OCI-LY1 (cell line): ENCODE measurements around the gene TRAF6.
"Not testable (repeated sequence)": the region's sequence is repeated elsewhere in the genome, so short reads cannot be mapped to it uniquely, and the experiment has no call there.

Experiments
- H2AFZ ChIP-seq: fragments of 200-600 bp; sonication (generic), shearing (Covaris generic); 2 replicates; pipeline ENCODE4 v1.6.0; 2014; ENCODE audit warnings: antibody characterized with exemption, mild to moderate bottlenecking, low read length
- H3F3A ChIP-seq: fragments of 200-600 bp; sonication (generic), shearing (Covaris generic); 2 replicates; pipeline ENCODE4 v1.6.0; 2014; ENCODE audit warnings: mild to moderate bottlenecking, antibody characterized with exemption, low read length, moderate library complexity; ENCODE audit not compliant: insufficient read depth
- H3K27ac ChIP-seq: fragments of 200-600 bp; sonication (generic); 2 replicates; pipeline ENCODE4 v1.5.1; 2014; ENCODE audit warnings: low read length, mixed run types, mild to moderate bottlenecking, low read depth; ENCODE audit not compliant: poor library complexity, severe bottlenecking
- H3K27me3 ChIP-seq: fragments of 200-600 bp; sonication (generic); 2 replicates; pipeline ENCODE4 v1.6.0; 2014; ENCODE audit warnings: antibody characterized with exemption, mild to moderate bottlenecking, low read length, moderate library complexity; ENCODE audit not compliant: insufficient read depth
- H3K36me3 ChIP-seq: fragments of 200-600 bp; sonication (generic); 2 replicates; pipeline ENCODE4 v1.6.1; 2014; ENCODE audit warnings: mild to moderate bottlenecking, antibody characterized with exemption, low read length, moderate library complexity, mixed read lengths; ENCODE audit not compliant: insufficient read depth
- H3K4me1 ChIP-seq: fragments of 200-600 bp; sonication (generic); 2 replicates; pipeline ENCODE4 v1.5.1; 2014; ENCODE audit warnings: mild to moderate bottlenecking, low read length, moderate library complexity; ENCODE audit not compliant: insufficient read depth, severe bottlenecking
- H3K4me2 ChIP-seq: fragments of 200-600 bp; sonication (generic), shearing (Covaris generic); 2 replicates; pipeline ENCODE4 v1.6.1; 2014; ENCODE audit warnings: low read length
- H3K4me3 ChIP-seq: fragments of 200-600 bp; sonication (generic); 2 replicates; pipeline ENCODE4 v1.5.1; 2014; ENCODE audit warnings: low read length, low read depth, mild to moderate bottlenecking, mixed read lengths; ENCODE audit not compliant: poor library complexity, severe bottlenecking
- H3K79me2 ChIP-seq: fragments of 200-600 bp; shearing (Covaris generic); 2 replicates; pipeline ENCODE4 v1.6.1; 2016; ENCODE audit warnings: mixed run types, low read length, mixed read lengths; ENCODE audit not compliant: insufficient read depth
- H3K9ac ChIP-seq: fragments of 200-600 bp; sonication (generic), shearing (Covaris generic); 2 replicates; pipeline ENCODE4 v1.6.1; 2014; ENCODE audit warnings: mild to moderate bottlenecking, low read length, mixed read lengths
- H3K9me2 ChIP-seq: fragments of 200-600 bp; sonication (generic), shearing (Covaris generic); 2 replicates; pipeline ENCODE4 v1.6.1; 2014; ENCODE audit warnings: low read depth, mild to moderate bottlenecking, low read length, mixed read lengths
- H3K9me3 ChIP-seq: fragments of 200-600 bp; shearing (Covaris generic); 2 replicates; pipeline ENCODE4 v1.6.1; 2014; ENCODE audit warnings: low read length, mixed read lengths
- H4K20me1 ChIP-seq: fragments of 200-600 bp; sonication (generic), shearing (Covaris generic); 2 replicates; pipeline ENCODE4 v1.6.0; 2016; ENCODE audit warnings: mild to moderate bottlenecking, low read length; ENCODE audit not compliant: insufficient read depth
- EZH2 ChIP-seq: fragments of 200-600 bp; sonication (generic), shearing (Covaris generic); IDR thresholded peaks from 2 replicates; pipeline ENCODE4 v1.8.0; 2017; ENCODE audit warnings: borderline replicate concordance, mixed run types, mild to moderate bottlenecking, antibody characterized with exemption, low read length, moderate library complexity, mixed read lengths
- TF ChIP-seq, protein P1 (sequence below): fragments of 200-600 bp; sonication (generic), shearing (Covaris generic); IDR thresholded peaks from 2 replicates; pipeline ENCODE4 v1.5.1; 2017; ENCODE audit warnings: mild to moderate bottlenecking, antibody characterized with exemption, low read length, moderate library complexity, mixed read lengths

The TRAF6 gene

DNA sequence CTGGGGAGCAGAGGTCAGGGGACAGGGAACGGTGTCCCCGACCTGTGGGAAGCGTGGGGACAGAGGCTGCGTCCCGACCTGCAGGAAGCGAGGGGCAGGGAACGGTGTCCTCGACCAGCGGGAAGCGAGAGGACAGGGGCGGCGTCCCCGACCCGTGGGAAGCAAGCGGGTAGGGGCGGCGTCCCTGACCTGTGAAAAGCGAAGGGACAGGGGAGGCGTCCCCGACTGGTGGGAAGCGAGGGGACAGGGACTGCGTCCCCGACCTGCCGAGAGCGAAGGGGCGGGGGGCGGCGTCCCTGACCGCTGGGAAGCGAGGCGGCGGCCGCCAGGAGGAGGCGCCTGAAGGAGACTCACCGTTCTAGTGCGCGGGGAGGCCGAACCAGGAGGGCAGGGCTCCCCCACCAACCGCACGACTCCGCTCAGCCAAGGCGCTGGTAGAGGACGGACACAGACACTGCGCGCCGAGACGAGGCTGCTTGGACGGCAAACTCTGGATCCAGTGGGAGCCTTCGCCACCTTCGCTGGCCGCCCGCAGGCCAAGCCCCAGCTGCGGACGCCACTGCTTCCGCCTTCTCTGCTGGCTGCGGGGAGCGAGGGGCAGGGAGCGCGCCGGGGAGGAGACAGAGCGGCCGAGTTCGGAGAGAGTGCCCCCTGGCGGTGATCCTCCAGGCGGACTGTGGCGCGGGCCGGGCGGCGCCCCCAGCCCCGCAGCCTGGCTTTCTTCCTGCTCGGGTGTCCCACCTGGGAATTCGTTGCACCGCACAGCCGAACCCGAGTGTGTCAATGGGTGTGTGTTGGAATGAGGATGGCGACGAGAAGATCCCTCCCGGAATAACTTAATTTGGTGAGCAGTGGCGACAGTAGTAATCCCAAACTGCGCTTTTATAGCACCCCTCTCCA is at the start of gene TRAF6:
TRAF6 (minus strand) TSS at position 579 of the 900 bp plus-strand sequence. CDS start 8,757 bp downstream, outside the sequence.
- H4K20me1 ChIP-seq = peaks cover 3% of the 10 kb centered on the region; the same call in 1 of the 2 replicates

DNA sequence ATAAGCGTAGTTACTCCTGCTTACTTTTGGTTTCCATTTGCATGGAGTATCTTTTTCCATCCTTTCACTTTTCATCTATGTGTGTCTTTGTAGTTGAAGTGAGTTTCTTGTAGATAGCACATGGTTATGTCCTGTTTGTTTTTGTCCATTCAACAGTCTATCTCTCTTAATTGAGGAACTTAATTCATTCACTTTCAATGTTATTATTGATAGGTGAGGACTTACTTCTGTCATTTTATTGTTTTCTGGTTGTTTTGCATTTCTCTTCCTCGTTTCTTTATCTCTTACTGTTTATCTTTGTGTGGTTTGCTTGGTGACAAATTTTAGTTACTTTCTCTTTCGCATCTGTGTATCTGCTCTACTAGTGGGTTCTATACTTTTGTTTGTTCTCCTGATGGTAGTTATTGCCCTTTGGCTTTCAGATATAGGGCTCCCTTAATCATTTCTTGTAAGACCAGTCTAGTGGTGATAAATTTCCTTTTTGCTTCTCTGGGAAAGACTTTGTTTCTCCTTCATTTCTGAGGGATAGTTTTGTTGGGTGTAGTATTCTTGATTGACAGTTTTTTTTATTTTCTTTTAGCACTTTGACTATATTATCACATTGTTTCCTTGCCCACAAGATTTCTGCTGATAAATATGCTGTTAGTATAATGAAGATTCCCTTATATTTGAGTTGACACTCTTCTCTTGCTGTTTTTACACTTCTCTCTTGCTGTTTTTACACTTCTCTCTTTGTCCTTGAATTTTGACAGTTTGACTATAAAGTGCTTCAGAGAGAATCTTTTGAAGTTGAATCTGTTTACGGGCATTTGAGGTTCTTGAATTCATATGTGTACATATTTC is 48.7 kb upstream of the TRAF6 start:
- H3K79me2 ChIP-seq = no peaks in the 10 kb centered on the region
- H3K9me3 ChIP-seq = no peaks in the 10 kb centered on the region
- H3K4me3 ChIP-seq = no peak overlapping the region
- H3K9me2 ChIP-seq = no peaks in the 10 kb centered on the region
- no peaks in the 10 kb centered on the region for H3K4me1 ChIP-seq
- no peak overlapping the region for H3K9ac ChIP-seq
- H3K27ac ChIP-seq = no peak overlapping the region
- no peaks in the 10 kb centered on the region for H4K20me1 ChIP-seq
- H2AFZ ChIP-seq = no peak overlapping the region
- TF ChIP-seq, protein P1, sequence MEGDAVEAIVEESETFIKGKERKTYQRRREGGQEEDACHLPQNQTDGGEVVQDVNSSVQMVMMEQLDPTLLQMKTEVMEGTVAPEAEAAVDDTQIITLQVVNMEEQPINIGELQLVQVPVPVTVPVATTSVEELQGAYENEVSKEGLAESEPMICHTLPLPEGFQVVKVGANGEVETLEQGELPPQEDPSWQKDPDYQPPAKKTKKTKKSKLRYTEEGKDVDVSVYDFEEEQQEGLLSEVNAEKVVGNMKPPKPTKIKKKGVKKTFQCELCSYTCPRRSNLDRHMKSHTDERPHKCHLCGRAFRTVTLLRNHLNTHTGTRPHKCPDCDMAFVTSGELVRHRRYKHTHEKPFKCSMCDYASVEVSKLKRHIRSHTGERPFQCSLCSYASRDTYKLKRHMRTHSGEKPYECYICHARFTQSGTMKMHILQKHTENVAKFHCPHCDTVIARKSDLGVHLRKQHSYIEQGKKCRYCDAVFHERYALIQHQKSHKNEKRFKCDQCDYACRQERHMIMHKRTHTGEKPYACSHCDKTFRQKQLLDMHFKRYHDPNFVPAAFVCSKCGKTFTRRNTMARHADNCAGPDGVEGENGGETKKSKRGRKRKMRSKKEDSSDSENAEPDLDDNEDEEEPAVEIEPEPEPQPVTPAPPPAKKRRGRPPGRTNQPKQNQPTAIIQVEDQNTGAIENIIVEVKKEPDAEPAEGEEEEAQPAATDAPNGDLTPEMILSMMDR = no peak
- TF ChIP-seq EZH2 = no peak
- no peaks in the 10 kb centered on the region for H3K27me3 ChIP-seq
- H3K4me2 ChIP-seq = no peak overlapping the region
- H3K36me3 ChIP-seq = no peaks in the 10 kb centered on the region
- H3F3A ChIP-seq = no peaks in the 10 kb centered on the region

More for the DNA sequence above, at the start of gene TRAF6:
- Histone ChIP-seq H3K9me2 (no peaks in the 10 kb centered on the region), H2AFZ (peak within 1 kb of the TSS; percentile 99), H3K79me2 (peaks cover 20% of the 10 kb centered on the region), H3K9ac (peak within 1 kb of the TSS; percentile 75), H3K9me3 (no peaks in the 10 kb centered on the region), H3K27me3 (no peaks in the 10 kb centered on the region), H3K27ac (no peak within 1 kb of the TSS), H3K4me3 (peak within 1 kb of the TSS; percentile 93), H3K36me3 (no peaks in the 10 kb centered on the region), H3F3A (no peaks in the 10 kb centered on the region), H3K4me1 (peaks cover 19% of the 10 kb centered on the region), H3K4me2 (peak within 1 kb of the TSS; percentile 93)
- no peak for TF ChIP-seq EZH2
- TF ChIP-seq, protein P1 = peak; percentile 80

DNA sequence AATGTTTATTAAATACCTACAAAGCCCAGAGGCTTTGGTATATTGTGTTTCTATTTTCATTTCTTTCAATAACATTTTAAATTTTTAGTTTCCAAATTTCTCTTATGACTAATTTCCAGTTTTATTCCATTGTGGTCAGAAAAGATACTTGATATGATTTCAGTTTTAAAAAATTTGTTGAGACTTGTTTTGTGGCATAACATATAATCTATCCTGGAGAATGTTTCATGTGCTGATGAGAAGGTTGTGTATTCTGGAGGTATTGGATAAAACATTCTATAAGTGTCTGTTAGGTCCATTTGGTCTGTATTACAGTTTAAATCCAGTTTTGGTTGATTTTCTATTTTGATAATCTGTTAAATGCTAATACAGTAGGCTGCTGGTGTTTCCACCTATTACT is 47.9 kb upstream of the TRAF6 start:
- H4K20me1 ChIP-seq = no peaks in the 10 kb centered on the region
- no peaks in the 10 kb centered on the region for H3K79me2 ChIP-seq
- H3K27me3 ChIP-seq = no peaks in the 10 kb centered on the region
- TF ChIP-seq EZH2 = no peak
- no peaks in the 10 kb centered on the region for H3K36me3 ChIP-seq
- no peaks in the 10 kb centered on the region for H3K9me2 ChIP-seq
- H3F3A ChIP-seq = no peaks in the 10 kb centered on the region
- H3K9me3 ChIP-seq = no peaks in the 10 kb centered on the region
- no peak overlapping the region for H3K4me3 ChIP-seq
- no peak overlapping the region for H3K27ac ChIP-seq
- H3K4me1 ChIP-seq = no peaks in the 10 kb centered on the region
- no peak overlapping the region for H2AFZ ChIP-seq
- no peak overlapping the region for H3K4me2 ChIP-seq
- H3K9ac ChIP-seq = no peak overlapping the region

GRCh38 chr11:36557390-36557789 is 47.3 kb upstream of the TRAF6 start:
- not testable (repeated sequence) for H3K36me3 ChIP-seq, H3K4me1 ChIP-seq, H3K4me3 ChIP-seq, H3K27me3 ChIP-seq, H3K9me2 ChIP-seq, H3K79me2 ChIP-seq, H3K9ac ChIP-seq, H2AFZ ChIP-seq, H3K9me3 ChIP-seq, H3K4me2 ChIP-seq, H3F3A ChIP-seq, H4K20me1 ChIP-seq, H3K27ac ChIP-seq
